ENCODE measurements around the gene RAB3C. TPM values are rescaled to one million over a fixed set of nuclear protein-coding genes. Genes with fewer than 3 reads are reported as not detected.

Gene RAB3C
- total and polyA plus RNA-seq, 2 experiments from 2014 or later: 15.0 to 30.6 TPM

GRCh38 chr5:58620336-58620735 lies 37.5 kb downstream of the RAB3C start (continued):
- TF ChIP-seq, protein P1, sequence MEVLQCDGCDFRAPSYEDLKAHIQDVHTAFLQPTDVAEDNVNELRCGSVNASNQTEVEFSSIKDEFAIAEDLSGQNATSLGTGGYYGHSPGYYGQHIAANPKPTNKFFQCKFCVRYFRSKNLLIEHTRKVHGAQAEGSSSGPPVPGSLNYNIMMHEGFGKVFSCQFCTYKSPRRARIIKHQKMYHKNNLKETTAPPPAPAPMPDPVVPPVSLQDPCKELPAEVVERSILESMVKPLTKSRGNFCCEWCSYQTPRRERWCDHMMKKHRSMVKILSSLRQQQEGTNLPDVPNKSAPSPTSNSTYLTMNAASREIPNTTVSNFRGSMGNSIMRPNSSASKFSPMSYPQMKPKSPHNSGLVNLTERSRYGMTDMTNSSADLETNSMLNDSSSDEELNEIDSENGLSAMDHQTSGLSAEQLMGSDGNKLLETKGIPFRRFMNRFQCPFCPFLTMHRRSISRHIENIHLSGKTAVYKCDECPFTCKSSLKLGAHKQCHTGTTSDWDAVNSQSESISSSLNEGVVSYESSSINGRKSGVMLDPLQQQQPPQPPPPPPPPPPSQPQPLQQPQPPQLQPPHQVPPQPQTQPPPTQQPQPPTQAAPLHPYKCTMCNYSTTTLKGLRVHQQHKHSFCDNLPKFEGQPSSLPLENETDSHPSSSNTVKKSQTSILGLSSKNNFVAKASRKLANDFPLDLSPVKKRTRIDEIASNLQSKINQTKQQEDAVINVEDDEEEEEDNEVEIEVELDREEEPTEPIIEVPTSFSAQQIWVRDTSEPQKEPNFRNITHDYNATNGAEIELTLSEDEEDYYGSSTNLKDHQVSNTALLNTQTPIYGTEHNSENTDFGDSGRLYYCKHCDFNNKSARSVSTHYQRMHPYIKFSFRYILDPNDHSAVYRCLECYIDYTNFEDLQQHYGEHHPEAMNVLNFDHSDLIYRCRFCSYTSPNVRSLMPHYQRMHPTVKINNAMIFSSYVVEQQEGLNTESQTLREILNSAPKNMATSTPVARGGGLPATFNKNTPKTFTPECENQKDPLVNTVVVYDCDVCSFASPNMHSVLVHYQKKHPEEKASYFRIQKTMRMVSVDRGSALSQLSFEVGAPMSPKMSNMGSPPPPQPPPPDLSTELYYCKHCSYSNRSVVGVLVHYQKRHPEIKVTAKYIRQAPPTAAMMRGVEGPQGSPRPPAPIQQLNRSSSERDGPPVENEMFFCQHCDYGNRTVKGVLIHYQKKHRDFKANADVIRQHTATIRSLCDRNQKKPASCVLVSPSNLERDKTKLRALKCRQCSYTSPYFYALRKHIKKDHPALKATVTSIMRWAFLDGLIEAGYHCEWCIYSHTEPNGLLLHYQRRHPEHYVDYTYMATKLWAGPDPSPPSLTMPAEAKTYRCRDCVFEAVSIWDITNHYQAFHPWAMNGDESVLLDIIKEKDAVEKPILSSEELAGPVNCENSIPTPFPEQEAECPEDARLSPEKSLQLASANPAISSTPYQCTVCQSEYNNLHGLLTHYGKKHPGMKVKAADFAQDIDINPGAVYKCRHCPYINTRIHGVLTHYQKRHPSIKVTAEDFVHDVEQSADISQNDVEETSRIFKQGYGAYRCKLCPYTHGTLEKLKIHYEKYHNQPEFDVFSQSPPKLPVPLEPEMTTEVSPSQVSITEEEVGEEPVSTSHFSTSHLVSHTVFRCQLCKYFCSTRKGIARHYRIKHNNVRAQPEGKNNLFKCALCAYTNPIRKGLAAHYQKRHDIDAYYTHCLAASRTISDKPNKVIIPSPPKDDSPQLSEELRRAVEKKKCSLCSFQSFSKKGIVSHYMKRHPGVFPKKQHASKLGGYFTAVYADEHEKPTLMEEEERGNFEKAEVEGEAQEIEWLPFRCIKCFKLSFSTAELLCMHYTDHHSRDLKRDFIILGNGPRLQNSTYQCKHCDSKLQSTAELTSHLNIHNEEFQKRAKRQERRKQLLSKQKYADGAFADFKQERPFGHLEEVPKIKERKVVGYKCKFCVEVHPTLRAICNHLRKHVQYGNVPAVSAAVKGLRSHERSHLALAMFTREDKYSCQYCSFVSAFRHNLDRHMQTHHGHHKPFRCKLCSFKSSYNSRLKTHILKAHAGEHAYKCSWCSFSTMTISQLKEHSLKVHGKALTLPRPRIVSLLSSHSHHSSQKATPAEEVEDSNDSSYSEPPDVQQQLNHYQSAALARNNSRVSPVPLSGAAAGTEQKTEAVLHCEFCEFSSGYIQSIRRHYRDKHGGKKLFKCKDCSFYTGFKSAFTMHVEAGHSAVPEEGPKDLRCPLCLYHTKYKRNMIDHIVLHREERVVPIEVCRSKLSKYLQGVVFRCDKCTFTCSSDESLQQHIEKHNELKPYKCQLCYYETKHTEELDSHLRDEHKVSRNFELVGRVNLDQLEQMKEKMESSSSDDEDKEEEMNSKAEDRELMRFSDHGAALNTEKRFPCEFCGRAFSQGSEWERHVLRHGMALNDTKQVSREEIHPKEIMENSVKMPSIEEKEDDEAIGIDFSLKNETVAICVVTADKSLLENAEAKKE (CRISPR knock-in tag; IDR thresholded peaks at IDR 0.05): no peak
- no peak for TF ChIP-seq CTCF (conservative IDR thresholded peaks at IDR 0.05; ENCODE audit: low read depth in 2 of 2)

DNA sequence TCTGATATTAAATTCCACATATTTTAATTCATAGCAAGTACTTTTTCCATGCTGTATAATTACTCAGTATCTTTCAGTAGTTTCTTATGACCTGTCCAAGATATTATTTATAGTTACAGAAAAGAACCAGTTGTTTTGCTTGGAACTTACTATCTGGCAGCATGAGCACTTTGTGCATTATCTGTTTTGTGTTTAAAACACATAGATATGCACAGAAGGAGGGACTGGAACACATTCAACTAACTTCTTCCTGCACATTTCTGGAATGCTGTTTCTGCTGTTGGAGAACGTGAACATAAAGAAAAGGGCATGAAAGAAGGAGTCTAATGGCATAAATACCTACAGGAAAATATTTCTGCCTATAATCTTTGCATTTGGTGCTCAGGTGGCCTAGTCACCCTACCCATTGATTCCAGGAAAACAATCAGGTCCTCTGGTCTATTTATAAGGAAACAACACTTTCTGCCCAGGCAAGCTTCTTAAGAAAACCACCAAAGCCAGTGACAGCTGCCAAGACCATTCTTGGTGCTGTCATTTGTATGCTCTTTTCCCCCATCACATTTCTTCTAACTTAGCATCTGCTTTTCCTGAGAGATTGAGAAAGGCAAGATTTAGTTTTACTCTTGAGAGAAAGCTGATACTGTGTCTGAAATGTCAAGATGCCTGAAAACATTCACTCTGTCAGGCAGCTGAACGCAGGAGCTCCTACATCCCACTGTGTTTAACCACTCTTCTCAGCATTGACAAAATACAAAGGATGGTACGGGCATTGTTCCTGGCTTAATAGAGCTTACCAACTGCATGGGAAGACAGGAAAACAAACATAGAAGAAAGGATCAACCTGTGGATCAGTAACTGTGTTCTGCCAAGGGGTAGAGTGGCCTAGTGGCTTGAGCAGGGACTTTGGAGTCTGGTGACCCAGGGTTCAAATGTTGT lies 40.3 kb downstream of the RAB3C start:
- no peak overlapping the region for H3K27ac Mint-ChIP-seq
- Histone ChIP-seq H3K4me3 (no peak overlapping the region), H3K27me3 (ENCODE audit: insufficient read depth) (no peaks in the 10 kb centered on the region), H3K79me2 (replicated peaks; ENCODE audit: insufficient read depth) (no peaks in the 10 kb centered on the region), H4K20me1 (replicated peaks; ENCODE audit: insufficient read depth) (no peaks in the 10 kb centered on the region), H3K36me3 (ENCODE audit: insufficient read depth) (no peaks in the 10 kb centered on the region), H2AFZ (no peak overlapping the region), H3K27ac (ENCODE audit: low read depth) (no peak overlapping the region), H3K4me2 (no peak overlapping the region), H3K4me1 (ENCODE audit: insufficient read depth) (no peaks in the 10 kb centered on the region), H3F3A (replicated peaks; ENCODE audit: low read depth) (no peaks in the 10 kb centered on the region), H3K9me2 (ENCODE audit: insufficient read depth) (no peaks in the 10 kb centered on the region)
- peaks cover 7% of the 10 kb centered on the region for H3K4me1 Mint-ChIP-seq
- no peaks in the 10 kb centered on the region for H3K9me3 Mint-ChIP-seq
- H3K27me3 Mint-ChIP-seq (ENCODE audit: insufficient read depth, low read depth, poor library complexity): no peaks in the 10 kb centered on the region
- H3K4me3 Mint-ChIP-seq: no peak overlapping the region
- DNase-seq (ENCODE audit: low spot score): no peak
- H3K36me3 Mint-ChIP-seq (ENCODE audit: low read depth): no peaks in the 10 kb centered on the region
- ATAC-seq: no peak; the same call in 1 of the 3 replicates
- TF ChIP-seq POLR2AphosphoS5 (IDR thresholded peaks at IDR 0.05; ENCODE audit: low read depth) (no peak), EZH2phosphoT487 (IDR thresholded peaks at IDR 0.05; ENCODE audit: unreplicated experiment) (no peak)
- TF ChIP-seq, protein P1 (CRISPR knock-in tag; IDR thresholded peaks at IDR 0.05): no peak
